Fibroblast of lung (primary cell): ENCODE data around the gene CCNT1. TPM values are rescaled to one million over a fixed set of nuclear protein-coding genes. Genes with fewer than 3 reads are reported as not detected.

Source experiments
- DNase-seq, 2 donors: peaks; one replicate each; pipeline versions ENCODE4 v3.0.0 to v3.0.0-alpha.2; 2010; ENCODE audit warnings: low read depth in 2 of 2
- H2AFZ ChIP-seq: 2 replicates; pipeline ENCODE4 v1.5.1; 2012; ENCODE audit warnings: low read length, control low read depth, inconsistent platforms
- H3K27ac ChIP-seq: 2 replicates; pipeline ENCODE4 v1.5.1; 2011; ENCODE audit warnings: low read length, control low read depth; ENCODE audit not compliant: insufficient read depth
- H3K27me3 ChIP-seq: 2 replicates; pipeline ENCODE4 v1.5.1; 2011; ENCODE audit warnings: mild to moderate bottlenecking, low read length; ENCODE audit not compliant: control insufficient read depth, insufficient read depth
- H3K36me3 ChIP-seq: 2 replicates; pipeline ENCODE4 v1.5.1; 2011; ENCODE audit warnings: low read length; ENCODE audit not compliant: control insufficient read depth, insufficient read depth
- H3K4me1 ChIP-seq: 2 replicates; pipeline ENCODE4 v1.5.1; 2011; ENCODE audit warnings: low read length; ENCODE audit not compliant: control insufficient read depth, insufficient read depth; ENCODE audit errors: extremely low read depth
- H3K4me2 ChIP-seq: 2 replicates; pipeline ENCODE4 v1.5.1; 2011; ENCODE audit warnings: low read length, control low read depth; ENCODE audit not compliant: insufficient read depth; ENCODE audit errors: extremely low read depth
- H3K4me3 ChIP-seq, 4 experiments: fragments of 200-600 bp in 1 of 4; sonication (generic) in 1 of 4; replicated peaks in 1 of 4; 2 replicates each; pipeline ENCODE4 v1.5.1; 2011 to 2016; ENCODE audit warnings: low read length in 4 of 4, low read depth in 3 of 4, mild to moderate bottlenecking in 3 of 4, control low read depth in 2 of 4, inconsistent platforms in 1 of 4, mixed read lengths in 1 of 4; ENCODE audit not compliant: insufficient read depth in 1 of 4; ENCODE audit errors: control extremely low read depth in 1 of 4
- H3K79me2 ChIP-seq: 2 replicates; pipeline ENCODE4 v1.5.1; 2012; ENCODE audit warnings: mild to moderate bottlenecking, low read length, inconsistent platforms; ENCODE audit not compliant: control insufficient read depth, insufficient read depth
- H3K9ac ChIP-seq: 2 replicates; pipeline ENCODE4 v1.5.1; 2011; ENCODE audit warnings: mild to moderate bottlenecking, low read length, control low read depth; ENCODE audit not compliant: insufficient read depth
- H3K9me3 ChIP-seq: 2 replicates; pipeline ENCODE4 v1.5.1; 2012; ENCODE audit warnings: low read depth, low read length; ENCODE audit not compliant: control insufficient read depth, insufficient read depth
- H4K20me1 ChIP-seq: 2 replicates; pipeline ENCODE4 v1.5.1; 2011; ENCODE audit warnings: low read length; ENCODE audit not compliant: control insufficient read depth, insufficient read depth; ENCODE audit errors: extremely low read depth
- CTCF ChIP-seq, 2 donors: IDR thresholded peaks in 1 of 2; conservative IDR thresholded peaks in 1 of 2; 1 replicate in 1 of 2; 2 replicates in 1 of 2; pipeline ENCODE4 v1.5.1; 2011 to 2012; ENCODE audit warnings: low read length in 2 of 2, control low read depth in 1 of 2, inconsistent platforms in 1 of 2, low read depth in 1 of 2, mild to moderate bottlenecking in 1 of 2
- EZH2 ChIP-seq: IDR thresholded peaks from 2 replicates; pipeline ENCODE4 v1.5.1; 2012; ENCODE audit warnings: low read length, control low read depth, mild to moderate bottlenecking; ENCODE audit errors: missing control alignments
- polyA plus RNA-seq, 2 donors: library from polyadenylated mRNA; depleted of rRNA in 1 of 2; stranded (reverse) in 1 of 2; unstranded in 1 of 2; fragments of >200 nt; gene quantifications; 2 replicates each; pipeline ENCODE4 v1.2.1, GENCODE V29; 2011 to 2012; ENCODE audit warnings: missing spikeins in 1 of 2
- total RNA-seq: library from RNA; depleted of rRNA; stranded (reverse); fragments of >200 nt; gene quantifications from 2 replicates; pipeline ENCODE4 v1.2.1, GENCODE V29; 2014

Gene CCNT1
- total and polyA plus RNA-seq, 2 donors (not counting 1 experiment from before 2014, with no cell fraction given) = 20.4 to 24.6 TPM

DNA sequence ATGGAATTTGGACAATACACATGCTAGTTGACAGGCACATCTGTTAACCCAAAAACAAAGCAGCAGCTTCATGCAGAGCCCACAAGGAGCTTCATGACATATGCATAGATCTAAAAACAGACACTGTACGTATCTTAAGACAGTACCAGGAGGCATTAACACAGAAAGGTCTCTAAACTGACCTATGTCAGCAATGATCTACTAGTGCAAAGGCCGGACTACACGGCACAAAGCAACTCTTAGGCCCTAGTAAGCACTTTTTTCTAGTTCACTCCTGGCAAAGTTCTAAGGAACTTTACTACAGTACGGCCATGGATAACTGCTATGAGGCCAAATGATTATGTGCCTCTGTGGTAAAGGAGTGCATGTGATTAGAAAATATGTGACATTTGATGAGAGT, 26.1 kb downstream of the CCNT1 start:
- DNase-seq = no peak
- H3K79me2 ChIP-seq = no peaks in the 10 kb centered on the region

DNA sequence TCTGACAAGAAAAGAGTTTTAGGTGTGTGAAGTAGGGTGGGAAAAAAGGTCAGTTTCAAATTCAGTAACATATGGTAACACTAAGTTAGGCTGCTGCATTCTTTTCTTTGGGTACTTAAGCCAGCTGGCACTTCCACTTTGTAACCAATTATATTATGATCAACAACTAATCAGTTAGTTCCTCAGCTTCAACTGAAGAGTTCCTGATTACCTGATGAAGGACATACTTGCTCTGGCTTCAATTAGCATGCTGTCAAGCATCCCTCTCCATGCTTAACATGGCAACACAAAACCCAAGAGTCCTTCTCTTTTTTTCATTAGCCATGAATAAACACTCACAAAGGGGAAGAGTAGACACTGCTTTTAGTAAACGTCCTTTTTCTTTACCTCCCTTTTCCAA, 27.7 kb downstream of the CCNT1 start:
- DNase-seq = no peak
- Histone ChIP-seq H4K20me1 (no peaks in the 10 kb centered on the region), H3K4me1 (no peaks in the 10 kb centered on the region), H3K9ac (no peak overlapping the region), H3K36me3 (peaks cover 2% of the 10 kb centered on the region), H3K4me2 (no peak overlapping the region), H3K4me3 (no peak overlapping the region), H3K79me2 (no peaks in the 10 kb centered on the region), H3K27ac (no peak overlapping the region), H3K9me3 (no peaks in the 10 kb centered on the region), H2AFZ (no peak overlapping the region), H3K27me3 (no peaks in the 10 kb centered on the region)
- TF ChIP-seq CTCF (conservative IDR thresholded peaks at IDR 0.05 in 1 of 2, IDR thresholded peaks at IDR 0.05 in 1 of 2; ENCODE audit: low read depth in 1 of 2, low read length in 2 of 2) (no peak), EZH2 (no peak)

More for the DNA sequence above, 26.1 kb downstream of the CCNT1 start:
- no peaks in the 10 kb centered on the region for H3K27me3 ChIP-seq
- H3K27ac ChIP-seq = no peak overlapping the region
- no peak overlapping the region for H3K9ac ChIP-seq
- H4K20me1 ChIP-seq = no peaks in the 10 kb centered on the region
- H2AFZ ChIP-seq = no peak overlapping the region
- no peak overlapping the region for H3K4me3 ChIP-seq
- H3K36me3 ChIP-seq = peaks cover 4% of the 10 kb centered on the region
- H3K4me1 ChIP-seq = no peaks in the 10 kb centered on the region
- no peaks in the 10 kb centered on the region for H3K9me3 ChIP-seq
- H3K4me2 ChIP-seq = no peak overlapping the region
- no peak for TF ChIP-seq CTCF (conservative IDR thresholded peaks at IDR 0.05 in 1 of 2, IDR thresholded peaks at IDR 0.05 in 1 of 2; ENCODE audit: low read depth in 1 of 2, low read length in 2 of 2)
- no peak for TF ChIP-seq EZH2

- H3K4me2 ChIP-seq = no peak overlapping the region
- TF ChIP-seq EZH2 (no peak), CTCF (conservative IDR thresholded peaks at IDR 0.05 in 1 of 2, IDR thresholded peaks at IDR 0.05 in 1 of 2; ENCODE audit: low read depth in 1 of 2, low read length in 2 of 2) (no peak)
Observed at GRCh38 chr12:48687592-48687991, 28.9 kb downstream of the CCNT1 start.

More at GRCh38 chr12:48687592-48687991, 28.9 kb downstream of the CCNT1 start:
- Histone ChIP-seq H3K27ac (no peak overlapping the region), H3K9me3 (no peaks in the 10 kb centered on the region), H3K36me3 (no peaks in the 10 kb centered on the region), H2AFZ (no peak overlapping the region), H3K9ac (no peak overlapping the region), H3K27me3 (no peaks in the 10 kb centered on the region), H3K79me2 (no peaks in the 10 kb centered on the region), H3K4me1 (no peaks in the 10 kb centered on the region), H4K20me1 (no peaks in the 10 kb centered on the region), H3K4me3 (no peak overlapping the region)
- DNase-seq = no peak
